ENCODE data around the gene PDCD1.

DNA sequence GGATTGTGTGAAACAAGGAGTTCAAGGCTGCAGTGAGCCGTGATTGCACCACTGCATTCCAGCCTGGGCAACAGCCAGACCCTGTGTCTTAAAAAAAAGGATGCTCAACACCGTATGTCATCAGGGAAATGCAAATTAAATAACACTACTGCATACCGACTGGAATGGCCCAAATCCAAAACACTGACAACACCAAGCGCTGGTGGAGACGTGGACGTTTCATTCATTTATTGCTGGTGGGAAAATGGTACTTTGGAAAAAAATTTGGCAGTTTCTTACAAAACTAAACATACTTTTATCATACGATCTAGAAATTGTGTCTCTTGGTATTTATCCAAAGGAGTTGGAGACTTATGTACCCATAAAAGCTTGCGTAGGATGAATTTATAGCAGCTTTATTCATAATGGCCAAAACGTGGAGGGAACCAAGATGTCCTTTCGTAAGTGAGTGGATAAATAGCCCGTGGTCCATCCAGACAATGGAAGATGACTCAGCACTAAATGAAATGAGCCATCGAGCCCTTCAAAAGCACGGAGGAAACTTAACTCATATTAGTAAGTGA lies 25.5 kb downstream of the PDCD1 start:
- TF ChIP-seq, protein P1, sequence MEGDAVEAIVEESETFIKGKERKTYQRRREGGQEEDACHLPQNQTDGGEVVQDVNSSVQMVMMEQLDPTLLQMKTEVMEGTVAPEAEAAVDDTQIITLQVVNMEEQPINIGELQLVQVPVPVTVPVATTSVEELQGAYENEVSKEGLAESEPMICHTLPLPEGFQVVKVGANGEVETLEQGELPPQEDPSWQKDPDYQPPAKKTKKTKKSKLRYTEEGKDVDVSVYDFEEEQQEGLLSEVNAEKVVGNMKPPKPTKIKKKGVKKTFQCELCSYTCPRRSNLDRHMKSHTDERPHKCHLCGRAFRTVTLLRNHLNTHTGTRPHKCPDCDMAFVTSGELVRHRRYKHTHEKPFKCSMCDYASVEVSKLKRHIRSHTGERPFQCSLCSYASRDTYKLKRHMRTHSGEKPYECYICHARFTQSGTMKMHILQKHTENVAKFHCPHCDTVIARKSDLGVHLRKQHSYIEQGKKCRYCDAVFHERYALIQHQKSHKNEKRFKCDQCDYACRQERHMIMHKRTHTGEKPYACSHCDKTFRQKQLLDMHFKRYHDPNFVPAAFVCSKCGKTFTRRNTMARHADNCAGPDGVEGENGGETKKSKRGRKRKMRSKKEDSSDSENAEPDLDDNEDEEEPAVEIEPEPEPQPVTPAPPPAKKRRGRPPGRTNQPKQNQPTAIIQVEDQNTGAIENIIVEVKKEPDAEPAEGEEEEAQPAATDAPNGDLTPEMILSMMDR (IDR thresholded peaks at IDR 0.05): no peak
- no peak for TF ChIP-seq POLR2A (IDR thresholded peaks at IDR 0.05)

Measured in sigmoid colon (tissue), 3 donors.